Measurements from ENCODE around the gene VWA8.
"Not testable (repeated sequence)": the region's sequence is repeated elsewhere in the genome, so short reads cannot be mapped to it uniquely, and the experiment has no call there.

DNA sequence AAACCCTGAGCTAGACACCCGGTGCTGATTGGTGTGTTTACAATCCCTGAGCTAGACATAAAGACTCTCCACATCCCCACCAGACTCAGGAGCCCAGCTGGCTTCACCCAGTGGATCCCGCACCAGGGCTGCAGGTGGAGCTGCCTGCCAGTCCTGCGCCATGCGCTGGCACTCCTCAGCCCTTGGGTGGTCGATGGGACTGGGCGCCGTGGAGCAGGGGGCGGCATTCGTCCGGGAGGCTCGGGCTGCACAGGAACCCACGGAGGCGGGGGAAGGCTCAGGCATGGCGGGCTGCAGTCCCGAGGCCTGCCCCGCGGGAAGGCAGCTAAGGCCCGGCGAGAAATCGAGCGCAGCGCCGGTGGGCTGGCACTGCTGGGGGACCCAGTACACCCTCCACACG is 62.5 kb downstream of the VWA8 start:
- not testable (repeated sequence) for TF ChIP-seq CTCF (IDR thresholded peaks at IDR 0.05); POLR2A (IDR thresholded peaks at IDR 0.05; ENCODE audit: low read depth); EP300 (IDR thresholded peaks at IDR 0.05); POLR2AphosphoS5 (IDR thresholded peaks at IDR 0.05)
